SU-DHL-6 (cell line): ENCODE measurements around the gene RUBCN.

Experiments
- EZH2phosphoT487 ChIP-seq: fragments of 200-600 bp; sonication (generic), shearing (Covaris generic); conservative IDR thresholded peaks from 2 replicates; pipeline ENCODE4 v1.6.1; 2018; ENCODE audit warnings: mild to moderate bottlenecking, antibody characterized with exemption, low read length, moderate library complexity, mixed read lengths
- TF ChIP-seq, protein P1 (sequence below): fragments of 200-600 bp; sonication (generic); IDR thresholded peaks from one replicate; pipeline ENCODE4 v1.5.1; 2017; ENCODE audit warnings: antibody characterized with exemption, mild to moderate bottlenecking, low read length, moderate library complexity; ENCODE audit not compliant: insufficient read depth, poor library complexity, severe bottlenecking

DNA sequence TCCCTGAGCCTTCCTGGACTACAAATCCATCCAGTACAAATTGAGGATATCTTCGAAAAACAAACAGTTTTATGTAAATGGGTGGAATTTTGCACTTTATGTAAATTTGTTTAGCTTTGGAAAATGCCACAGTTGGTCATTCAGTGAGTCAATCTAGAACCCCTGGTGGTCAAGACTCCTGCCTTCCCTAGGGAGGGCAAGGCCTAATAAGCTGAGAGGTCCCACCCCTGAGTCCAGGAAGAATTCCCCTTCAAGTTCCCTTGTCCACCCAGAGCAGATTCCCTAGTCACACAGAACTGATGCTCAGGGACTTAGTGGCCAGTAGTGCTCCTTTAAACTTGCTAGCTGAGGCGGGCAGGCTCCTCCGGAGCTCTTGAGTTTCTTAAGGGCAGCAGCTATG, 6.1 kb upstream of the RUBCN start:
- TF ChIP-seq, protein P1, sequence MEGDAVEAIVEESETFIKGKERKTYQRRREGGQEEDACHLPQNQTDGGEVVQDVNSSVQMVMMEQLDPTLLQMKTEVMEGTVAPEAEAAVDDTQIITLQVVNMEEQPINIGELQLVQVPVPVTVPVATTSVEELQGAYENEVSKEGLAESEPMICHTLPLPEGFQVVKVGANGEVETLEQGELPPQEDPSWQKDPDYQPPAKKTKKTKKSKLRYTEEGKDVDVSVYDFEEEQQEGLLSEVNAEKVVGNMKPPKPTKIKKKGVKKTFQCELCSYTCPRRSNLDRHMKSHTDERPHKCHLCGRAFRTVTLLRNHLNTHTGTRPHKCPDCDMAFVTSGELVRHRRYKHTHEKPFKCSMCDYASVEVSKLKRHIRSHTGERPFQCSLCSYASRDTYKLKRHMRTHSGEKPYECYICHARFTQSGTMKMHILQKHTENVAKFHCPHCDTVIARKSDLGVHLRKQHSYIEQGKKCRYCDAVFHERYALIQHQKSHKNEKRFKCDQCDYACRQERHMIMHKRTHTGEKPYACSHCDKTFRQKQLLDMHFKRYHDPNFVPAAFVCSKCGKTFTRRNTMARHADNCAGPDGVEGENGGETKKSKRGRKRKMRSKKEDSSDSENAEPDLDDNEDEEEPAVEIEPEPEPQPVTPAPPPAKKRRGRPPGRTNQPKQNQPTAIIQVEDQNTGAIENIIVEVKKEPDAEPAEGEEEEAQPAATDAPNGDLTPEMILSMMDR: no peak
- TF ChIP-seq EZH2phosphoT487: no peak
